Measurements from ENCODE around the gene CRTC2. TPM values are rescaled to one million over a fixed set of nuclear protein-coding genes. Genes with fewer than 3 reads are reported as not detected.
A peak's percentile ranks its signal among the peaks of the same experiment; 100 is the strongest.

CRTC2 gene
- total and polyA plus RNA-seq, 9 of the 15 experiments (the other 6 are each of a cell fraction or from before 2014, with no cell fraction given): 2.7 to 26.4 (median 10.2) TPM

DNA sequence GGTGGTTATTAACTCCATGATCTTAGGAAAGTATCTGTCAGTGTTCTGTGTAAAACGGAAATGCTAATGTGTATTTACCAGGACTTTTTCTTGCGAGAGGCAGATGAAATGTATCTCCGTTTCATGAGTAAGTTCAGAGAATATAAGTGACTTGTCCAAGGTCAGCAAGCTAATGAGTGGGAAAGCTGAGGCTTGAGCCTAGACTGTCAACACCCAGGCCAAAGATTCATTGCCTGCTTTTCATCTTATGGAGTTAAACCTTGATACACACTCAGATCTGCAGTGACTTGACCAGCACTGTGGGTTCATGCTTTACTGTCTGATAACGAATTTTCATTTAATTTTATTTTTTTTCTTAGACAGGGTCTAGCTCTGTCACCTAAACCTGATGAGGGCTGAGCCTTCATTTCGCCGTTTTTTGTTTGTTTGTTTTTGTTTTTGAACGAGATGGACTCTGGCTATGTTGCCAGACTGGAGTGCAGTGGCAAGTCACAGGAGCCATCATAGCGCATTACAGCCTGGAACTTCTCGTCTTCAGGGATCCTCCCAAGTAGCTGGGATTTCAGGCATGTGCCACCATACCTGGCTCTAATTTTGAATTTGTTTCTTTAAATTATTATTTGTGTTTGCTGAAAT, 20.0 kb upstream of the CRTC2 start (continued):
- TF ChIP-seq, protein P1, sequence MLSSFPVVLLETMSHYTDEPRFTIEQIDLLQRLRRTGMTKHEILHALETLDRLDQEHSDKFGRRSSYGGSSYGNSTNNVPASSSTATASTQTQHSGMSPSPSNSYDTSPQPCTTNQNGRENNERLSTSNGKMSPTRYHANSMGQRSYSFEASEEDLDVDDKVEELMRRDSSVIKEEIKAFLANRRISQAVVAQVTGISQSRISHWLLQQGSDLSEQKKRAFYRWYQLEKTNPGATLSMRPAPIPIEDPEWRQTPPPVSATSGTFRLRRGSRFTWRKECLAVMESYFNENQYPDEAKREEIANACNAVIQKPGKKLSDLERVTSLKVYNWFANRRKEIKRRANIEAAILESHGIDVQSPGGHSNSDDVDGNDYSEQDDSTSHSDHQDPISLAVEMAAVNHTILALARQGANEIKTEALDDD (IDR thresholded peaks at IDR 0.05): 0 out of 2 replicates have a peak, but pooled peaks have one; percentile 17
- peak in 1 of 3 experiments; percentile 70 for TF ChIP-seq YY1 (IDR thresholded peaks at IDR 0.05; ENCODE audit: borderline replicate concordance in 1 of 3, control insufficient read depth in 1 of 3, extremely low read depth in 1 of 3, insufficient read depth in 3 of 3, insufficient read length in 1 of 3, insufficient replicate concordance in 2 of 3, low read depth in 1 of 3, low read length in 2 of 3)
- TF ChIP-seq, protein P2, sequence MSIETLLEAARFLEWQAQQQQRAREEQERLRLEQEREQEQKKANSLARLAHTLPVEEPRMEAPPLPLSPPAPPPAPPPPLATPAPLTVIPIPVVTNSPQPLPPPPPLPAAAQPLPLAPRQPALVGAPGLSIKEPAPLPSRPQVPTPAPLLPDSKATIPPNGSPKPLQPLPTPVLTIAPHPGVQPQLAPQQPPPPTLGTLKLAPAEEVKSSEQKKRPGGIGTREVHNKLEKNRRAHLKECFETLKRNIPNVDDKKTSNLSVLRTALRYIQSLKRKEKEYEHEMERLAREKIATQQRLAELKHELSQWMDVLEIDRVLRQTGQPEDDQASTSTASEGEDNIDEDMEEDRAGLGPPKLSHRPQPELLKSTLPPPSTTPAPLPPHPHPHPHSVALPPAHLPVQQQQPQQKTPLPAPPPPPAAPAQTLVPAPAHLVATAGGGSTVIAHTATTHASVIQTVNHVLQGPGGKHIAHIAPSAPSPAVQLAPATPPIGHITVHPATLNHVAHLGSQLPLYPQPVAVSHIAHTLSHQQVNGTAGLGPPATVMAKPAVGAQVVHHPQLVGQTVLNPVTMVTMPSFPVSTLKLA (conservative IDR thresholded peaks at IDR 0.05): no peak
- TF ChIP-seq RCOR1 (IDR thresholded peaks at IDR 0.05; ENCODE audit: borderline replicate concordance in 1 of 2, low read depth in 2 of 2, low read length in 2 of 2): peak in 1 of 2 experiments; percentile 40; a peak in 1 of 4 replicates
- TF ChIP-seq, protein P3, sequence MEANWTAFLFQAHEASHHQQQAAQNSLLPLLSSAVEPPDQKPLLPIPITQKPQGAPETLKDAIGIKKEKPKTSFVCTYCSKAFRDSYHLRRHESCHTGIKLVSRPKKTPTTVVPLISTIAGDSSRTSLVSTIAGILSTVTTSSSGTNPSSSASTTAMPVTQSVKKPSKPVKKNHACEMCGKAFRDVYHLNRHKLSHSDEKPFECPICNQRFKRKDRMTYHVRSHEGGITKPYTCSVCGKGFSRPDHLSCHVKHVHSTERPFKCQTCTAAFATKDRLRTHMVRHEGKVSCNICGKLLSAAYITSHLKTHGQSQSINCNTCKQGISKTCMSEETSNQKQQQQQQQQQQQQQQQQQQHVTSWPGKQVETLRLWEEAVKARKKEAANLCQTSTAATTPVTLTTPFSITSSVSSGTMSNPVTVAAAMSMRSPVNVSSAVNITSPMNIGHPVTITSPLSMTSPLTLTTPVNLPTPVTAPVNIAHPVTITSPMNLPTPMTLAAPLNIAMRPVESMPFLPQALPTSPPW (CRISPR knock-in tag; IDR thresholded peaks at IDR 0.05): no peak
- TF ChIP-seq LEF1 (IDR thresholded peaks at IDR 0.05): 0 out of 2 replicates have a peak, but pooled peaks have one; percentile 7
- no peak for TF ChIP-seq POLR3A (IDR thresholded peaks at IDR 0.05; ENCODE audit: borderline replicate concordance, extremely low read depth, insufficient read depth, insufficient read length)
- 0 out of 4 replicates have a peak, but pooled peaks of 1 of the 2 experiments have one; percentile 8 for TF ChIP-seq KDM1A (IDR thresholded peaks at IDR 0.05)
- TF ChIP-seq, protein P4, sequence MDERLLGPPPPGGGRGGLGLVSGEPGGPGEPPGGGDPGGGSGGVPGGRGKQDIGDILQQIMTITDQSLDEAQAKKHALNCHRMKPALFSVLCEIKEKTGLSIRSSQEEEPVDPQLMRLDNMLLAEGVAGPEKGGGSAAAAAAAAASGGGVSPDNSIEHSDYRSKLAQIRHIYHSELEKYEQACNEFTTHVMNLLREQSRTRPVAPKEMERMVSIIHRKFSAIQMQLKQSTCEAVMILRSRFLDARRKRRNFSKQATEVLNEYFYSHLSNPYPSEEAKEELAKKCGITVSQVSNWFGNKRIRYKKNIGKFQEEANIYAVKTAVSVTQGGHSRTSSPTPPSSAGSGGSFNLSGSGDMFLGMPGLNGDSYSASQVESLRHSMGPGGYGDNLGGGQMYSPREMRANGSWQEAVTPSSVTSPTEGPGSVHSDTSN (CRISPR knock-in tag; IDR thresholded peaks at IDR 0.05; ENCODE audit: low read depth): no peak
- TF ChIP-seq, protein P4 (tag; conservative IDR thresholded peaks at IDR 0.05; ENCODE audit: low read depth): peak; percentile 72
- 0 out of 2 replicates have a peak, but pooled peaks have one; percentile 25 for TF ChIP-seq TOE1 (IDR thresholded peaks at IDR 0.05; ENCODE audit: borderline replicate concordance)
- TF ChIP-seq TOE1 (CRISPR knock-in tag; IDR thresholded peaks at IDR 0.05; ENCODE audit: borderline replicate concordance, low read depth): no peak
- no peak for TF ChIP-seq NFE2 (IDR thresholded peaks at IDR 0.05; ENCODE audit: low read depth)
- TF ChIP-seq, protein P5, sequence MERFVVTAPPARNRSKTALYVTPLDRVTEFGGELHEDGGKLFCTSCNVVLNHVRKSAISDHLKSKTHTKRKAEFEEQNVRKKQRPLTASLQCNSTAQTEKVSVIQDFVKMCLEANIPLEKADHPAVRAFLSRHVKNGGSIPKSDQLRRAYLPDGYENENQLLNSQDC (CRISPR knock-in tag; IDR thresholded peaks at IDR 0.05): 0 out of 2 replicates have a peak, but pooled peaks have one; percentile 10
- TF ChIP-seq FOXK2 (conservative IDR thresholded peaks at IDR 0.05 in 1 of 2, IDR thresholded peaks at IDR 0.05 in 1 of 2; ENCODE audit: low read depth in 2 of 2): peak in 1 of 2 experiments; percentile 45; a peak in 1 of 4 replicates
- TF ChIP-seq NBN (IDR thresholded peaks at IDR 0.05; ENCODE audit: low read depth): peak; percentile 52; the same call in 1 of the 2 replicates
- TF ChIP-seq, protein P6, sequence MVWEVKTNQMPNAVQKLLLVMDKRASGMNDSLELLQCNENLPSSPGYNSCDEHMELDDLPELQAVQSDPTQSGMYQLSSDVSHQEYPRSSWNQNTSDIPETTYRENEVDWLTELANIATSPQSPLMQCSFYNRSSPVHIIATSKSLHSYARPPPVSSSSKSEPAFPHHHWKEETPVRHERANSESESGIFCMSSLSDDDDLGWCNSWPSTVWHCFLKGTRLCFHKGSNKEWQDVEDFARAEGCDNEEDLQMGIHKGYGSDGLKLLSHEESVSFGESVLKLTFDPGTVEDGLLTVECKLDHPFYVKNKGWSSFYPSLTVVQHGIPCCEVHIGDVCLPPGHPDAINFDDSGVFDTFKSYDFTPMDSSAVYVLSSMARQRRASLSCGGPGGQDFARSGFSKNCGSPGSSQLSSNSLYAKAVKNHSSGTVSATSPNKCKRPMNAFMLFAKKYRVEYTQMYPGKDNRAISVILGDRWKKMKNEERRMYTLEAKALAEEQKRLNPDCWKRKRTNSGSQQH (CRISPR knock-in tag; IDR thresholded peaks at IDR 0.05): 0 out of 2 replicates have a peak, but pooled peaks have one; percentile 52

Data from K562 (cell line).